Measurements from ENCODE around the gene TMEM150B. TPM values are rescaled to one million over a fixed set of nuclear protein-coding genes. Genes with fewer than 3 reads are reported as not detected.

Gene TMEM150B
- polyA plus RNA-seq, 3 donors: 10.1 to 65.6 (median 11.2) TPM

- H3K27ac Mint-ChIP-seq: peak overlapping the region in 1 of 7 donors; percentile 15
- 64% methylated on average over 8 of the region's 9 CpGs for WGBS (ENCODE audit: insufficient coverage)
Measured at GRCh38 chr19:55373306-55373992, 48.3 kb upstream of the TMEM150B start.

More at GRCh38 chr19:55373306-55373992, 48.3 kb upstream of the TMEM150B start:
- Histone ChIP-seq H3K27ac (ENCODE audit: low read depth in 1 of 2, low read length in 2 of 2) (no peak overlapping the region), H3K9ac (ENCODE audit: insufficient read depth, low read length, poor library complexity, severe bottlenecking) (no peak overlapping the region), H2AFZ (ENCODE audit: insufficient read depth, low read depth, low read length, poor library complexity, severe bottlenecking) (no peak overlapping the region), H3K4me3 (replicated peaks in 1 of 3; ENCODE audit: low read depth in 2 of 3, low read length in 3 of 3) (no peak overlapping the region), H3K27me3 (ENCODE audit: control insufficient read depth in 2 of 2, insufficient read depth in 2 of 2, low read length in 2 of 2) (peaks cover 29 to 92% of the 10 kb centered on the region in 2 donors), H4K20me1 (ENCODE audit: insufficient read depth, low read length) (no peaks in the 10 kb centered on the region), H3K36me3 (replicated peaks in 1 of 2; ENCODE audit: control insufficient read depth in 1 of 2, insufficient read depth in 2 of 2, low read length in 2 of 2) (no peaks in the 10 kb centered on the region), H3K9me3 (replicated peaks in 1 of 2; ENCODE audit: control insufficient read depth in 1 of 2, insufficient read depth in 1 of 2, low read length in 2 of 2) (peaks cover 2 to 8% of the 10 kb centered on the region in 2 donors), H3K4me2 (replicated peaks; ENCODE audit: extremely low read depth, low read length, poor library complexity, severe bottlenecking) (no peak overlapping the region), H3K4me1 (ENCODE audit: control insufficient read depth in 1 of 2, insufficient read depth in 2 of 2, low read length in 2 of 2) (peaks cover 4 to 6% of the 10 kb centered on the region in 2 donors), H3K79me2 (ENCODE audit: insufficient read depth, low read length) (no peaks in the 10 kb centered on the region)
- no peak for TF ChIP-seq CTCF (IDR thresholded peaks at IDR 0.05)
- Mint-ChIP-seq H3K36me3 (peaks cover 0 to 4% of the 10 kb centered on the region in 2 donors), H3K4me3 (peak overlapping the region in 1 of 2 donors; percentile 58), H3K9me3 (peaks cover 0 to 26% (median 6%) of the 10 kb centered on the region in 7 donors), H3K4me1 (peaks cover 5% of the 10 kb centered on the region), H3K27me3 (ENCODE audit: low read depth in 3 of 3) (peaks cover 72 to 96% (median 74%) of the 10 kb centered on the region in 3 donors)
- DNase-seq: no peak
- intact Hi-C loops (cut with micrococcal nuclease): no loop called here

Data from CD14-positive monocyte (primary cell).